ENCODE results near the gene SLC36A4.
A peak's percentile ranks its signal among the peaks of the same experiment; 100 is the strongest.
"Not testable (repeated sequence)": the region's sequence is repeated elsewhere in the genome, so short reads cannot be mapped to it uniquely, and the experiment has no call there.

SLC36A4 gene

GRCh38 chr11:93197380-93198214, at the start of gene SLC36A4:
Gene SLC36A4, minus strand, starts transcription at chr11:93197991. Its CDS starts 159 bp downstream, at chr11:93197832.
- peak; percentile 73 to 75 for DNase-seq

DNA sequence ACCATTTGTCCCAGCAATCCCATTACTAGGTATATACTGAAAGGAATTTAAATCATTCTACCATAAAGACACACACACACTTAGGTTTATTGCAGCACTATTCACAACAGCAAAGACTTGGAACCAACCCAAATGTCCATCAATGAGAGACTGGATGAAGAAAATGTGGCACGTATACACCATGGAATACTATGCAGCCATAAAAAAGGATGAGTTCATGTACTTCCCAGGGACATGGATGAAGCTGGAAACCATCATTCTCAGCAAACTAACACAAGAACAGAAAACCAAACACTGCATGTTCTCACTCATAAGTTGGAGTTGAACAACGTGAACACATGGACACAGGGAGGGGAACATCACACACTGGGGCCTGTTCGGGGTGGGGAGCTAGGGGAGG, 49.0 kb upstream of the SLC36A4 start:
- DNase-seq = not testable (repeated sequence)

GRCh38 chr11:93244018-93244417, 46.2 kb upstream of the SLC36A4 start:
- DNase-seq = no peak

GRCh38 chr11:93239966-93240365, 42.2 kb upstream of the SLC36A4 start:
- no peak for DNase-seq

- no peak for DNase-seq
Measured at GRCh38 chr11:93238956-93239355, 41.2 kb upstream of the SLC36A4 start.

- DNase-seq = peak; percentile 22 to 45
Measured at GRCh38 chr11:93236741-93237675, 39.2 kb upstream of the SLC36A4 start.

- peak; percentile 64 to 71 for DNase-seq
Measured at GRCh38 chr11:93234602-93235207, 36.9 kb upstream of the SLC36A4 start.

GRCh38 chr11:93229876-93230275, 32.1 kb upstream of the SLC36A4 start:
- no peak for DNase-seq

DNA sequence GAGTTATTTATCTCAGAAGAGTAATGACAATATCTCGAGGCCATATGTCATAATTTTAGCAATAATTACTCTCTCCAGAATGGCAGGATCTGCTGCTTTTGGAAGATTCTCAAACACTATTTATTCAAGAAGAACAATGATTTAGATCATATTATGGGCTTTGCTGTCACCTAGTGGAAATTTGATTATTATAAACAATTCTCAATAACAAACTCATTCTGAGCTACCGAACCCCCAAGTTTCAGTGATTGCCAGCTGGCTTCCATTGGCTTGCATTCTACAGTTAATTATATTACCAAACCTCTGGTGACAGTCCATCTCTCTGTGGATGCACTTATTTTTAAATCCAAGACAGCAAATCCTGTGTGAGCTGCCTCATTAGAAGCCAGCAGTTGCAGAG, 27.9 kb upstream of the SLC36A4 start:
- DNase-seq = peak; percentile 35 to 44

- no peak for DNase-seq
Measured at GRCh38 chr11:93221539-93221938, 23.7 kb upstream of the SLC36A4 start.

GRCh38 chr11:93220078-93220477, 22.3 kb upstream of the SLC36A4 start:
- no peak for DNase-seq

DNA sequence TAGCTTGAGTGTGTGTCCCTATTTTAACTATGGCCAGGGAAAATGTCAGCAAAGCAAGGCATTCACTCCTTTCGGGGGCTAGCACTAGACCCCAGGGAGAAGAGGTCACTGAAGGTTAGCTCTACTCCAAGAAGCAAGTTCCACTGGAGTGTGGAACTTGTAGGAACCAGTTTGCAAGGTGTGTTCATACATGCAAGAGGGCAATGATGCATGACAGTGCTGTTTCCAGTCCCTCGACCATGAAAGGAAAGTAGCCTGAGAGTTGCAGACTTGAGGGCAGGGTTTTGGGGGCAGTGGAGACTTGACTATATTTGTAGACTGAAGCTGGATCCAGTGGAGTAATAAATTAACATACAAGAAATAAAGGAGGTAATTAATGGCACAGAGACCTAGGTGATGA, 21.6 kb upstream of the SLC36A4 start:
- DNase-seq = no peak

DNA sequence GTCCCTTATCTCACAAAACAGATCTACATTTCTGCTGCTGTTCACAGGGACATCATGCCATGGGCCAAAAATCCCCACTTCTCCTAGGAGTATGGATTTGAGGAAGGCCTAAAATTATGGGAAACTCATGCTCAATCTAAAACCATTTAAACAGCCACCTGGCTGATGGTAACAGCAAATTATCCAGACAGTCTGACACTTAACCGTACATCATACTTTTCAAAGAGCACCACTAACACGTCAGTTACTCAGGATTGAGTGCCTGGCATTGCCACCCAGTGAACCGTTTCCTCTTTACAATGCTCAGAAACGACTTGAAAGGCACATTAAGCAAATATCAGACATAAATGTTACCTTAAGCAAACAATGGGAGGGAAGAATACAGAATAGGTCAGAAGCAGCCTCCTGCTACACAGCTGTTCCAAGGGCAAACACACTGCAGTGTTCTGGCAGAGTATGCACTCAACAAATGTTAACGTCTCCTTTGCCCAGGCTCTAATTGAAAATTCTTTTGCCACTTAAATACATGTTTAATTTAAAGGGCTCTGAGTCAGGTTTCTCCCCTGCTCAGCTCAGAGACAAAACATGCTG, 18.8 kb upstream of the SLC36A4 start:
- no peak for DNase-seq

- no peak for DNase-seq
Measured at GRCh38 chr11:93213622-93214021, 15.8 kb upstream of the SLC36A4 start.

- no peak for DNase-seq
Measured at GRCh38 chr11:93212094-93212493, 14.3 kb upstream of the SLC36A4 start.

- DNase-seq = no peak
Measured at GRCh38 chr11:93209466-93209865, 11.7 kb upstream of the SLC36A4 start.

- DNase-seq = no peak
Measured at GRCh38 chr11:93208663-93209270, 11.0 kb upstream of the SLC36A4 start.

DNA sequence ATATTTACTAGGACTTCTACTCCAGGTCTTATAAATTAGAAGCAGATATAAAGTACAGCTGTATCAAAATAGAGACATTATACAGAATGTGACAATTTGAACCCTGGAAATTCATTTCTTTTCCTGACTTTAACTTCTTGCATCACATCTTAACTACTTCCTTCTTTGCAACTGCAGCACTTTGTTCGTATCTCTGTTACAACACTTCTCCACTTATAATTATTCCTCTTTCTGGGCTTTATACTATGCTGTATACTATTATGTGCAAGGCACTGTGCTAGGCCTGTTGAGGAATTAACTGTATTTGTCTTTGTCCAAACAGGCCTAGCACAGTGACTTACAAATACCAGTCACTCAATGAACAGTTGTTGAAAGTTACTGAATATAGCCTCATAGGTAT, 1.8 kb upstream of the SLC36A4 start:
- DNase-seq = peak; percentile 75 to 86

- peak in 1 of 2 experiments; percentile 47 for DNase-seq
Measured at GRCh38 chr11:93198215-93198845, 539 bp upstream of the SLC36A4 start.

DNA sequence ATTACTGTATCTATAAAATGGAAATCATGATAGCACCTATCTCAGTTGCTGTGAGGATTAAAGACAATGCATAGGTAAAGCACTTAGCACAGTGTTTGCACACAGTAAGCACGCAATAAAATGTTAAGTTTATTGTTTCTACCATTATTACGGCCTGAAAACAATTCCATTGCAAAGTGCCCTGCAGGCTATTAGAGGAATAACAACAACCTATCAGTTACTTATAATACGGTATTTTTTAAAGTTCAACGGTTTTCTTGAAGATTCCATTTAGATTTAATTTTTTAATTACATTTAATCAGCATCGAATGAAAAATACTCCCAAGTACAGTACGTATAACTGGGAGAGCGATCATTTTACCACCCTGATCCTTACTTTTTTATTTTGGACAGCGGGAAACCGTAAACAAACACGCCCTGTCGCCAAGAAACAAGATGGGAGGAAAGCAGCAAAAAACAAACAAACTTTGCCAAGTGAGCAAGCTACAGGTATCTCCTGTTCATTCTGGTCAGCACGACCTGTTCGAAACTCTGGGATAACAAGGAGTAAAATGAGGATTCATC, 893 bp downstream of the SLC36A4 start:
- no peak for DNase-seq

DNA sequence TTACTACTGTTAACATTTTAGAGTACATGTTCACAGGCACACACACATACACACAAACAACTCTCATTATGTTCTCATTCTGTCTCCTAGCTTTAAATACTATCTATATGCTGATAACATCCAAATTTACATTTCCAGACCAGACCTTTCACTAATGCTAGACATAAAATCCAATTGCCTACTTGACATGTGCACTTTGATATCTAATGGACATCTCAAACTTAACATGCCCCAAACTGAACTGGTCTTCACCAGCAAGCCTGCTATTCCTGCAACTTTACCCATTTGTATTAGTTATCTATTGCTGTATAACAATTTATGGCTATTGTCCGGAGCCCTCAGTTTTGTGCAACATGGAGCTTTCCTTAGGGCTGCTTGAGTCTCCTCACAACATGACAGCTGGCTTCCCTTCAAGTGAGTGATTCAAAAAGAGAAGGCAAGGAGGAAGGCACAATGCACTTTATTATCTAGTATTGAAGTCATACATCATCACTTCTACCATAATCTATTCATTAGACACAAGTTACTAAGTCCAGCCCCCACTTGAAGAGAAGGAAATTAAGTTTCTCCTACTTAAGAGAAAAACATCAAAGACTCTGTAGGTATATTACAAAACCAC, 3.0 kb downstream of the SLC36A4 start:
- no peak for DNase-seq
